ENCODE results near the gene DUSP3. TPM values are rescaled to one million over a fixed set of nuclear protein-coding genes. Genes with fewer than 3 reads are reported as not detected.

The DUSP3 gene
- polyA plus RNA-seq, 1 donor from 2014 or later = 38.8 TPM

GRCh38 chr17:43774304-43775250 lies 4.2 kb downstream of the DUSP3 start:
- peaks cover 4% of the 10 kb centered on the region for H3K36me3 ChIP-seq (ENCODE audit: insufficient read depth, low read length)
- H3K9me3 ChIP-seq (ENCODE audit: low read length) = no peaks in the 10 kb centered on the region
- no peaks in the 10 kb centered on the region for H3K27me3 ChIP-seq (ENCODE audit: insufficient read depth, low read depth, low read length)
- no peak for TF ChIP-seq TAF1 (IDR thresholded peaks at IDR 0.05; ENCODE audit: low read depth)
- TF ChIP-seq REST (IDR thresholded peaks at IDR 0.05; ENCODE audit: borderline replicate concordance) = no peak
- TF ChIP-seq MXI1 (conservative IDR thresholded peaks at IDR 0.05; ENCODE audit: poor library complexity, severe bottlenecking) = no peak
- TF ChIP-seq EZH2 (IDR thresholded peaks at IDR 0.05; ENCODE audit: borderline replicate concordance, insufficient read depth, low read length, poor library complexity, severe bottlenecking) = no peak
- TF ChIP-seq RAD21 (conservative IDR thresholded peaks at IDR 0.05) = no peak
- TF ChIP-seq POLR2AphosphoS5 (IDR thresholded peaks at IDR 0.05) = no peak
- TF ChIP-seq CTCF (IDR thresholded peaks at IDR 0.05; ENCODE audit: poor library complexity, severe bottlenecking) = no peak
- no peak for TF ChIP-seq SMC3 (conservative IDR thresholded peaks at IDR 0.05; ENCODE audit: poor library complexity)
- no peak for TF ChIP-seq EP300 (conservative IDR thresholded peaks at IDR 0.05; ENCODE audit: poor library complexity, severe bottlenecking)
- no peak overlapping the region for H3K4me3 ChIP-seq (ENCODE audit: low read length)
- no peak overlapping the region for H3K27ac ChIP-seq (ENCODE audit: low read length)
- H4K20me1 ChIP-seq (ENCODE audit: insufficient read depth) = no peaks in the 10 kb centered on the region
- H3K79me2 ChIP-seq (replicated peaks; ENCODE audit: insufficient read depth, low read length) = peaks cover 5% of the 10 kb centered on the region
- no peaks in the 10 kb centered on the region for H3F3A ChIP-seq (ENCODE audit: insufficient read depth, low read length, poor library complexity, severe bottlenecking)
- H2AFZ ChIP-seq (ENCODE audit: low read depth, low read length) = no peak overlapping the region
- H3K4me2 ChIP-seq (ENCODE audit: low read length) = no peak overlapping the region
- H3K9me2 ChIP-seq (ENCODE audit: insufficient read depth, low read length) = no peaks in the 10 kb centered on the region
- H3K9ac ChIP-seq (ENCODE audit: low read length) = no peak overlapping the region

- no peak overlapping the region for H3K9ac ChIP-seq (ENCODE audit: low read length)
- no peaks in the 10 kb centered on the region for H3K9me2 ChIP-seq (ENCODE audit: insufficient read depth, low read length)
- H2AFZ ChIP-seq (ENCODE audit: low read depth, low read length) = no peak overlapping the region
- no peak overlapping the region for H3K27ac ChIP-seq (ENCODE audit: low read length)
- TF ChIP-seq EZH2 (IDR thresholded peaks at IDR 0.05; ENCODE audit: borderline replicate concordance, insufficient read depth, low read length, poor library complexity, severe bottlenecking) (no peak), TAF1 (IDR thresholded peaks at IDR 0.05; ENCODE audit: low read depth) (no peak), POLR2AphosphoS5 (IDR thresholded peaks at IDR 0.05) (no peak), SMC3 (conservative IDR thresholded peaks at IDR 0.05; ENCODE audit: poor library complexity) (no peak), RAD21 (conservative IDR thresholded peaks at IDR 0.05) (no peak), EP300 (conservative IDR thresholded peaks at IDR 0.05; ENCODE audit: poor library complexity, severe bottlenecking) (no peak), CTCF (IDR thresholded peaks at IDR 0.05; ENCODE audit: poor library complexity, severe bottlenecking) (no peak), REST (IDR thresholded peaks at IDR 0.05; ENCODE audit: borderline replicate concordance) (no peak), MXI1 (conservative IDR thresholded peaks at IDR 0.05; ENCODE audit: poor library complexity, severe bottlenecking) (no peak)
- no peaks in the 10 kb centered on the region for H3K27me3 ChIP-seq (ENCODE audit: insufficient read depth, low read depth, low read length)
- no peaks in the 10 kb centered on the region for H3F3A ChIP-seq (ENCODE audit: insufficient read depth, low read length, poor library complexity, severe bottlenecking)
- H3K79me2 ChIP-seq (replicated peaks; ENCODE audit: insufficient read depth, low read length) = peaks cover 5% of the 10 kb centered on the region
- no peaks in the 10 kb centered on the region for H3K9me3 ChIP-seq (ENCODE audit: low read length)
- peaks cover 9% of the 10 kb centered on the region for H3K36me3 ChIP-seq (ENCODE audit: insufficient read depth, low read length)
- no peaks in the 10 kb centered on the region for H4K20me1 ChIP-seq (ENCODE audit: insufficient read depth)
- H3K4me2 ChIP-seq (ENCODE audit: low read length) = no peak overlapping the region
- no peak overlapping the region for H3K4me3 ChIP-seq (ENCODE audit: low read length)
These were observed 5.7 kb downstream of the DUSP3 start for GRCh38 chr17:43772877-43773648.

Data from neural cell (in vitro differentiated cells).